ENCODE measurements around the gene GAPDH. TPM values are rescaled to one million over a fixed set of nuclear protein-coding genes. Genes with fewer than 3 reads are reported as not detected.
"Not testable (repeated sequence)": the region's sequence is repeated elsewhere in the genome, so short reads cannot be mapped to it uniquely, and the experiment has no call there.

Gene GAPDH
- total RNA-seq, result 1,000 to 10,000 TPM; 4,693 to 5,476 TPM

DNA sequence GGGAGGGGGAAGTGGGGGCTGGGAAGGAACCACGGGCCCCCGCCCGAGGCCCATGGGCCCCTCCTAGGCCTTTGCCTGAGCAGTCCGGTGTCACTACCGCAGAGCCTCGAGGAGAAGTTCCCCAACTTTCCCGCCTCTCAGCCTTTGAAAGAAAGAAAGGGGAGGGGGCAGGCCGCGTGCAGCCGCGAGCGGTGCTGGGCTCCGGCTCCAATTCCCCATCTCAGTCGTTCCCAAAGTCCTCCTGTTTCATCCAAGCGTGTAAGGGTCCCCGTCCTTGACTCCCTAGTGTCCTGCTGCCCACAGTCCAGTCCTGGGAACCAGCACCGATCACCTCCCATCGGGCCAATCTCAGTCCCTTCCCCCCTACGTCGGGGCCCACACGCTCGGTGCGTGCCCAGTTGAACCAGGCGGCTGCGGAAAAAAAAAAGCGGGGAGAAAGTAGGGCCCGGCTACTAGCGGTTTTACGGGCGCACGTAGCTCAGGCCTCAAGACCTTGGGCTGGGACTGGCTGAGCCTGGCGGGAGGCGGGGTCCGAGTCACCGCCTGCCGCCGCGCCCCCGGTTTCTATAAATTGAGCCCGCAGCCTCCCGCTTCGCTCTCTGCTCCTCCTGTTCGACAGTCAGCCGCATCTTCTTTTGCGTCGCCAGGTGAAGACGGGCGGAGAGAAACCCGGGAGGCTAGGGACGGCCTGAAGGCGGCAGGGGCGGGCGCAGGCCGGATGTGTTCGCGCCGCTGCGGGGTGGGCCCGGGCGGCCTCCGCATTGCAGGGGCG is at the start of gene GAPDH:
GAPDH (plus strand) TSS at position 595 of the 772 bp plus-strand sequence. CDS start 316 bp downstream, outside the sequence.
- peak within 1 kb of the TSS; percentile 84 to 97 for H3K4me3 ChIP-seq
- TF ChIP-seq, protein P1, sequence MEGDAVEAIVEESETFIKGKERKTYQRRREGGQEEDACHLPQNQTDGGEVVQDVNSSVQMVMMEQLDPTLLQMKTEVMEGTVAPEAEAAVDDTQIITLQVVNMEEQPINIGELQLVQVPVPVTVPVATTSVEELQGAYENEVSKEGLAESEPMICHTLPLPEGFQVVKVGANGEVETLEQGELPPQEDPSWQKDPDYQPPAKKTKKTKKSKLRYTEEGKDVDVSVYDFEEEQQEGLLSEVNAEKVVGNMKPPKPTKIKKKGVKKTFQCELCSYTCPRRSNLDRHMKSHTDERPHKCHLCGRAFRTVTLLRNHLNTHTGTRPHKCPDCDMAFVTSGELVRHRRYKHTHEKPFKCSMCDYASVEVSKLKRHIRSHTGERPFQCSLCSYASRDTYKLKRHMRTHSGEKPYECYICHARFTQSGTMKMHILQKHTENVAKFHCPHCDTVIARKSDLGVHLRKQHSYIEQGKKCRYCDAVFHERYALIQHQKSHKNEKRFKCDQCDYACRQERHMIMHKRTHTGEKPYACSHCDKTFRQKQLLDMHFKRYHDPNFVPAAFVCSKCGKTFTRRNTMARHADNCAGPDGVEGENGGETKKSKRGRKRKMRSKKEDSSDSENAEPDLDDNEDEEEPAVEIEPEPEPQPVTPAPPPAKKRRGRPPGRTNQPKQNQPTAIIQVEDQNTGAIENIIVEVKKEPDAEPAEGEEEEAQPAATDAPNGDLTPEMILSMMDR (IDR thresholded peaks at IDR 0.05), result no peak
- H3K9me3 ChIP-seq, result no peaks in the 10 kb centered on the region
- H3K36me3 ChIP-seq, result peaks cover 52% of the 10 kb centered on the region
- DNase-seq (ENCODE audit: low spot score), result peak; percentile 93
- no peaks in the 10 kb centered on the region for H3K27me3 ChIP-seq
- H3K4me1 ChIP-seq, result peaks cover 0 to 64% of the 10 kb centered on the region in 2 donors
- H3K27ac ChIP-seq, result peak within 1 kb of the TSS; percentile 97 to 99

DNA sequence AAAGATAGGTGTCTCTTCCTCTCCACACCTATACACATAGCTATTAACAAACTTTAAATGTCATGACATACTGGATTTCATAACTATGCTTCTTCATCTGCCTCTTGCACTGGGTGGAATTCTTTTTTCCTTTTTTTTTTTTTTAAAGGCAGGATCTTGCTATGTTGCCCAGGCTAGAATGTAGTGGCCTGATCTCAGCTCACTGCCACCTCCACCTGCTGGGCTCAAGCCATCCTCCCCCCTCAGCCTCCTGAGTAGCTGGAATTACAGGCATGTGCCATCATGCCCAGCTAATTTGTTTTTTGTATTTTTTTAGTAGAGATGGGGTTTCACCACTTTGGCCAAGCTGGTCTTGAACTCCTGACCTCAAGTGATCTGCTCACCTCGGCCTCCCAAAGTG is 46.1 kb upstream of the GAPDH start:
- Histone ChIP-seq H3K27me3 (no peaks in the 10 kb centered on the region), H3K9me3 (no peaks in the 10 kb centered on the region), H3K4me3 (no peak overlapping the region), H3K4me1 (peaks cover 0 to 6% of the 10 kb centered on the region in 2 donors), H3K27ac (no peak overlapping the region), H3K36me3 (peaks cover 8% of the 10 kb centered on the region)
- TF ChIP-seq, protein P1 (IDR thresholded peaks at IDR 0.05), result no peak
- no peak for DNase-seq (ENCODE audit: low spot score)

DNA sequence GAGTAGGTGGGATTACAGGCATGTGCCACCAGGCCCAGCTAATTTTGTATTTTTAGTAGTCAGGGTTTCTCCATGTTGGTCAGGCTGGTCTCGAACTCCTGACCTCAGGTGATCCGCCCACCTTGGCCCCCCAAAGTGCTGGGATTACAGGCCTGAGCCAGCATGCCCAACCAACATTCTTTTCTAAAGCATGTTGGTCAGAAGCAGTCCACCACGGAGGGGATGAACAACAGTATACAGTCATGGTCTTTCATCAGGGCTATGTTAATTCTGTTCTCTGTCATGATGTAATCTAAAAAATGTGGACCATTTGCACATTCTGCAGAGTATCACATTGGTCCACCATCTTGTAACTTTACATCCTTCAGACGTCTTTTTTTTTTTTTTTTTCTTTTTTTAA is 44.9 kb upstream of the GAPDH start:
- H3K4me3 ChIP-seq, result no peak overlapping the region
- TF ChIP-seq, protein P1 (IDR thresholded peaks at IDR 0.05), result no peak
- DNase-seq (ENCODE audit: low spot score), result no peak
- H3K4me1 ChIP-seq, result peaks cover 0 to 11% of the 10 kb centered on the region in 2 donors
- peaks cover 8% of the 10 kb centered on the region for H3K36me3 ChIP-seq
- H3K9me3 ChIP-seq, result no peaks in the 10 kb centered on the region
- no peak overlapping the region for H3K27ac ChIP-seq
- H3K27me3 ChIP-seq, result no peaks in the 10 kb centered on the region

DNA sequence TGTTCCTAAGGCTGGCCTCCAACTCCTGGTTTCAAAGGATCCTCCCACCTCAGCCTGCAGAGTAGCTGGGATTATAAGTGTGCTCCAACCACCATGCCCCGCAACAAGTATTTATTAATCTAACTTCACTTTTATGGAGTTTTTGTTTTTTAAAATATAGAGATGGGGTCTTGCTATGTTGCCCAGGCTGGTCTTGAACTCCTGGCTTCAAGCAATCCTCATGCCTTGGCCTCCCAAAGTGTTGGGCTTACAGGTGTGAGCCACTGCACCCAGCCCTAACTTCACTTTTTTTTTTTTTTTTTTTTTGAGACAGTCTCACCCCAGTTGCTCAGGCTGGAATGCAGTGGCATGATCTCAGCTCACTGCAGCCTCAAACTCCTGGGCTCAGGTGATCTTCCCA is 43.6 kb upstream of the GAPDH start:
- DNase-seq (ENCODE audit: low spot score); H3K4me3 ChIP-seq; H3K27ac ChIP-seq; H3K27me3 ChIP-seq; H3K9me3 ChIP-seq; H3K36me3 ChIP-seq: not testable (repeated sequence)
- peaks cover 0 to 23% of the 10 kb centered on the region in 2 donors for H3K4me1 ChIP-seq

DNA sequence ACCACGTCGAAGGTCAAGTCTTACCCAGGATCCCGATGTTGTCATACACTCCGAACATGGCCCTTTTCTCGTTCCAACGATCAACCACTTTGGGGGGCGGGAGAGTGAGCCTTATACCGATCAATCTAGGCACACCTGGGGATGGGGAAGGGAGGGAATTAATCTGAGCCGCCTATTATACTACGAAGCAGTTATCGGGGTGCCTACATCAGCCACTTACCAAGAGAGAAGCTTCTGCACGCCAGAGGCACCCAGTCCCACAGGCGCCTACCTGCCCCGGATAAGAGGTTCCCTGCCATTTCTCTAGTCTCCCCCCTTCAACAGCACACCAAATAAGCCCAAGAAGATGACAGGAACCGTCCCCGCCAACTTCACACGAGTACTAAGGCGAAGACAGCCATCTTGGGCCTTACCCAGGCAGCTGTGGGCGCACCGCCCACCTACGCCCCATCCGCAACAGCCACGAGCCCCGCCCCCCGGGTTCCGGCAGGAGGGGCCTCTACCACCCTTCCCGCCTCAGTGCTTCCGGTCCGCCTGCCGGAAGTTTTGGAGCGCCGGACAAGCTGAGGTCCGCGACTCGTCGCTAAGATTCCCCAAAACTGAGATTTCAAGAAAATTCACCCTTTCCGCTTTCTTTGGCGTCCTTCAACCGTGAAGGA is 41.4 kb upstream of the GAPDH start, which contains the start of gene MRPL51:
MRPL51 (minus strand) TSS at position 425 of the 659 bp plus-strand sequence; CDS start at position 299, 126 bp downstream.
- Histone ChIP-seq H3K27ac (peak within 1 kb of the TSS; percentile 96 to 97), H3K9me3 (no peaks in the 10 kb centered on the region), H3K27me3 (no peaks in the 10 kb centered on the region), H3K4me1 (peaks cover 0 to 23% of the 10 kb centered on the region in 2 donors), H3K36me3 (peaks cover 16% of the 10 kb centered on the region), H3K4me3 (peak within 1 kb of the TSS; percentile 51 to 70)
- peak; percentile 92 for DNase-seq (ENCODE audit: low spot score)
- TF ChIP-seq, protein P1 (IDR thresholded peaks at IDR 0.05), result no peak

Data from right atrium auricular region (tissue), 2 donors.